RWPE2 (cell line): ENCODE measurements around the gene PHETA2.
"Not testable (repeated sequence)": the region's sequence is repeated elsewhere in the genome, so short reads cannot be mapped to it uniquely, and the experiment has no call there.

Experiments used
- ATAC-seq: fragments of 200-7000 bp; cut with Tn5 transposase; 3 replicates; pipeline ENCODE4 v1.9.1; 2021; ENCODE audit warnings: low read depth
- DNase-seq: peaks from one replicate; pipeline ENCODE4 v3.0.0-alpha.2; 2020; ENCODE audit warnings: low spot score
- H3K27ac ChIP-seq: fragments of 450-650 bp; 2 replicates; pipeline ENCODE4 v1.5.1; 2017; ENCODE audit warnings: mild to moderate bottlenecking; ENCODE audit not compliant: poor library complexity, severe bottlenecking
- H3K27me3 ChIP-seq: fragments of 250-450 bp; sonication (Bioruptor Pico); 2 replicates; pipeline ENCODE4 v1.5.1; 2021; ENCODE audit warnings: mild to moderate bottlenecking, moderate library complexity; ENCODE audit not compliant: insufficient read depth, poor library complexity, severe bottlenecking
- H3K36me3 ChIP-seq: fragments of 250-450 bp; sonication (Bioruptor Pico); 2 replicates; pipeline ENCODE4 v1.5.1; 2020; ENCODE audit warnings: low read depth, mild to moderate bottlenecking, moderate library complexity
- H3K4me1 ChIP-seq: fragments of 250-450 bp; sonication (Bioruptor Pico); 2 replicates; pipeline ENCODE4 v1.5.1; 2021; ENCODE audit warnings: mild to moderate bottlenecking, moderate library complexity; ENCODE audit not compliant: insufficient read depth, poor library complexity, severe bottlenecking
- H3K4me3 ChIP-seq: fragments of 250-450 bp; sonication (Bioruptor Pico); 2 replicates; pipeline ENCODE4 v1.5.1; 2021; ENCODE audit warnings: mild to moderate bottlenecking, moderate library complexity; ENCODE audit not compliant: severe bottlenecking
- H3K9me3 ChIP-seq: fragments of 250-450 bp; sonication (Bioruptor Pico); 2 replicates; pipeline ENCODE4 v1.5.1; 2021; ENCODE audit warnings: mild to moderate bottlenecking, moderate library complexity; ENCODE audit not compliant: severe bottlenecking
- TF ChIP-seq, protein P1 (sequence below): fragments of 450-650 bp; IDR thresholded peaks from one replicate; pipeline ENCODE4 v1.5.1; 2017; ENCODE audit warnings: mild to moderate bottlenecking, moderate library complexity; ENCODE audit not compliant: poor library complexity, severe bottlenecking

PHETA2 gene

DNA sequence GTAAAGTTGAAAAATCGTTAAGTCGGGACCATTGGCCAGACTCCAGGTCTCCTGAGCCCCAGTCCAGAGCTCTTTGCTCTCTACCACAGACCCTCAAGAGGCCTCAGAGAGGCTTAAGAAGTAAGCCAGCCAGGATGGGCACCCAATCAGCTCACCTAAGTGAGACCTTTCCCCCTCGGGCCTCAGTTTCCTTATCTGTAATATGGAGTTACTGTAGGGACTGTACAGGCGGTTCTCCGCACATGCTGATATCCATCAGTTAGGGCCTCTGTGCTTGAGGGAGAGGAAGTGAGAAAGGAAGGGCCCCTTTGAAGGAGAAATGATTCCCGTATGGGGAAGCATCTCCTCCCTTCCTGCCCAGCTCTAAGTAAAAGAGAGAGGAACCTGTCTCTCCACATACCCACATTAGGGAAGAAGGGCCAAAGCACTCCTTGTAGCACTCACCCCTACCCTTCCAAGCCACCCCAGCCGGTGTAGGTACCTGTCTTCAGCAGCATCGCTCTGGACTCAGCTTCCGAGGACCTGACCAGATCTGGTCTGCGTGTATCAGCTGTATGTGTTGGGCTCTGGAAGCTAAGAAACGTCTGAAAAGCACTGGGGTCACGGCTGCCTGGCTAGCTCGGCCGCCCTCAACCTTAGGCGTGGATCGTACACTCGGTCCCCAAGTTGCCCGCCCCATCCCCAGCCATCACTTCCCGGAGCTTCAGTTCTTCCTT, 4.1 kb upstream of the PHETA2 start:
- peaks cover 5% of the 10 kb centered on the region for H3K4me1 ChIP-seq
- DNase-seq (no peak), ATAC-seq (peak; percentile 22)
- no peaks in the 10 kb centered on the region for H3K27me3 ChIP-seq
- H3K9me3 ChIP-seq: no peaks in the 10 kb centered on the region
- H3K4me3 ChIP-seq: peak overlapping the region; percentile 57
- peaks cover 3% of the 10 kb centered on the region for H3K36me3 ChIP-seq
- H3K27ac ChIP-seq: peak overlapping the region; percentile 39
- TF ChIP-seq, protein P1, sequence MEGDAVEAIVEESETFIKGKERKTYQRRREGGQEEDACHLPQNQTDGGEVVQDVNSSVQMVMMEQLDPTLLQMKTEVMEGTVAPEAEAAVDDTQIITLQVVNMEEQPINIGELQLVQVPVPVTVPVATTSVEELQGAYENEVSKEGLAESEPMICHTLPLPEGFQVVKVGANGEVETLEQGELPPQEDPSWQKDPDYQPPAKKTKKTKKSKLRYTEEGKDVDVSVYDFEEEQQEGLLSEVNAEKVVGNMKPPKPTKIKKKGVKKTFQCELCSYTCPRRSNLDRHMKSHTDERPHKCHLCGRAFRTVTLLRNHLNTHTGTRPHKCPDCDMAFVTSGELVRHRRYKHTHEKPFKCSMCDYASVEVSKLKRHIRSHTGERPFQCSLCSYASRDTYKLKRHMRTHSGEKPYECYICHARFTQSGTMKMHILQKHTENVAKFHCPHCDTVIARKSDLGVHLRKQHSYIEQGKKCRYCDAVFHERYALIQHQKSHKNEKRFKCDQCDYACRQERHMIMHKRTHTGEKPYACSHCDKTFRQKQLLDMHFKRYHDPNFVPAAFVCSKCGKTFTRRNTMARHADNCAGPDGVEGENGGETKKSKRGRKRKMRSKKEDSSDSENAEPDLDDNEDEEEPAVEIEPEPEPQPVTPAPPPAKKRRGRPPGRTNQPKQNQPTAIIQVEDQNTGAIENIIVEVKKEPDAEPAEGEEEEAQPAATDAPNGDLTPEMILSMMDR: no peak

DNA sequence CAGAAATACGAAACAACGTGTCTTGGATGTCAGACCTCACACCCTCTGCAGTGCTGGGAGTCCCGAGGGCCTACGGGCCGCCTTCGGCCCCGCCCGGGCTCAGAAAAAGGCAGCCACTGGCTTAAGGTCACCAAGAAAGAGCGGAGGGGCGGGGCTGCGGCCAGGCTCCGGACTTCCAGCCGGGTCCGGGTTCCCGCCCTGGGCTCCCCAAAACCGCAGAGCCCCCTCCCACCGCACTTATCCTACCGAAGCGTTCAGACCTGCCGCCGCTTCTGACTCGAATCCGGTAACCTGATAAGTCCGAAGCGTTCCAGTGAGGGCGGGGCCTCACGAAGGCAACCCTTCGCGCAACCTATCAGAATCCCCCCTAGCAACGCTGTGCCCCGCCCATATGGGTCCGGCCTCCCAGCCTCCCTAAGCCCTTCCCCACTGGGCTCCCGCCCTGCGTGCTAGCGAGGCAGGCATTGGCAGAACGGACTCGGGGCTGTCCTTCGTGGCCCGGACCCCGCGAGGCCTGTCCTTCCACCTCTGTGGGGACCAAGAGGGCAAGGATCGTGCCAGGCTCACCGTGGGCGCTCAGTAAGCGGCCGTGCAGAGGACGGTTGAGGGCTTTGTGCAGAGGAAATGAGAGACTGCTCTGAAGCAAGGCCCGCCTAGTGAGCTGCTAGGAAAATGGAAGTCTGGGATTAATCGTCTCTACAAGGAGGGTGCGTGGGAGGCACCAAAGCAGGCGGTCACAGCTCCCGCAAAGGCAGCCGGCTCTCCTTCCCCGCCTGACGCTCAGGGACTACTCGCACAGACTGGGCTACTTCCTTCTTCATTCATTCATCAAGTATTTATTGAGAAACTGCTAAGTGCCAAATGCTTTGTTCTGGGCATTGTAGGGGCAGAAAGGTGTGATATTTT, 3.3 kb upstream of the PHETA2 start, which contains the start of gene NAGA:
Gene NAGA (minus strand): TSS at position 296 of the 906 bp plus-strand sequence. CDS start 515 bp downstream, outside the sequence.
- DNase-seq (peak; percentile 96), ATAC-seq (peak; percentile 96)
- no peaks in the 10 kb centered on the region for H3K27me3 ChIP-seq
- TF ChIP-seq, protein P1: no peak
- peak within 1 kb of the TSS; percentile 57 for H3K4me3 ChIP-seq
- peaks cover 3% of the 10 kb centered on the region for H3K36me3 ChIP-seq
- H3K27ac ChIP-seq: peak within 1 kb of the TSS; percentile 39
- H3K9me3 ChIP-seq: no peaks in the 10 kb centered on the region
- peaks cover 5% of the 10 kb centered on the region for H3K4me1 ChIP-seq

DNA sequence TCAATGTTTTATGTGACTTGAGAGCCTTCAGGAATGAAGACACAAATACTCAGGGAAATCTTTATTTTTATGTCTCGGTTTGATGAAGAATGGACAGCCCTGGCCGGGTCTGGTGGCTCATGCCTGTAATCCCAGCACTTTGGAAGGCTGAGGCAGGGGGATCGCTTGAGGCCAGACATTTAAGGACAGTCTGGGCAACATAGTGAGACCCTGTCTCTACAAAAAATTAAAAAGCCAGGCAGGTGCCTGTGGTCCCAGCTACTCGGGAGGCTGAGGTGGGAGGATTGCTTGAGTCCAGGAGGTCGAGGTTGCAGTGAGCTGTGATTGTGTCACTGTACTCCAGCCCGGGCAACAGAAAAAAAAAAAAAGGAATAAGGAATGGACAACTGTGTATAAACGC, 2.5 kb upstream of the PHETA2 start:
- H3K9me3 ChIP-seq, DNase-seq, ATAC-seq, H3K4me1 ChIP-seq, H3K27me3 ChIP-seq, H3K36me3 ChIP-seq: not testable (repeated sequence)
- H3K27ac ChIP-seq: peak overlapping the region; percentile 39
- peak overlapping the region; percentile 57 for H3K4me3 ChIP-seq

DNA sequence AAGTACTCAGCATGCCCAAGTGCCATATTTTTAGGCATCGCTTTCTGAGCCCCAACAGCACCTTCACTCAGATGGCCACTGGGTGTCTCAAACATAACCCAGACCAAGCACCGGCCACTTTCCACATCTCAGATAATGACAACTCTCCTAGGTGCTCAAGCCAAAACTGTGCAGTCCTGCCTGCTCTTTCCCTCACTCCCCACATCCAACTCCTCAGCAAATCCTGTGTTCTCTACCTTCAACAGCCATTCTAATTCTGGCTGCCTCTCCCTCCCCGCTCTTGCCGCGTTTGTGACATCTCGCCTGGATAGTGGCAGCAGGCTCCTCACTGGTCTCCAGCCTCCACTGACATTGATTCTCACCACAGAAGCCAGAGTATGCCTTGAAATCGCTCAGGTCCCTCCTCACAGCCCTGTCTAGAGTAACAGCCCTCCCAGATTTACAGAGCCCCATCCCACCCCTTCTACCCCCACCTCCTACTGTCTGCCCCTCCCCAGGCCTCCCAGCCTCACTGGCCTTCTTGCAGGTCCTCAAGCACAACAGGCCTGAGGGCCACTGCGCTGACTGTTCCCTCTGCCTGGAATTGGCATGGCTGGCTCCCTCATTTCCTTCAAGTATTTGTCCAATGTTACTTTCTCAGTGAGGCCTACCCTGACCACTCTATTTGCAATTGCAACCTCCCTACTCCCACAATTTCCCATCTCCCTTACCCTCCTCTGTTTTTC, 1.3 kb upstream of the PHETA2 start:
- TF ChIP-seq, protein P1: no peak
- DNase-seq: no peak
- Histone ChIP-seq H3K4me3 (no peak overlapping the region), H3K4me1 (peaks cover 5% of the 10 kb centered on the region), H3K36me3 (no peaks in the 10 kb centered on the region; the same call in 1 of the 2 replicates), H3K9me3 (no peaks in the 10 kb centered on the region), H3K27ac (no peak overlapping the region), H3K27me3 (no peaks in the 10 kb centered on the region)
- ATAC-seq: no peak

DNA sequence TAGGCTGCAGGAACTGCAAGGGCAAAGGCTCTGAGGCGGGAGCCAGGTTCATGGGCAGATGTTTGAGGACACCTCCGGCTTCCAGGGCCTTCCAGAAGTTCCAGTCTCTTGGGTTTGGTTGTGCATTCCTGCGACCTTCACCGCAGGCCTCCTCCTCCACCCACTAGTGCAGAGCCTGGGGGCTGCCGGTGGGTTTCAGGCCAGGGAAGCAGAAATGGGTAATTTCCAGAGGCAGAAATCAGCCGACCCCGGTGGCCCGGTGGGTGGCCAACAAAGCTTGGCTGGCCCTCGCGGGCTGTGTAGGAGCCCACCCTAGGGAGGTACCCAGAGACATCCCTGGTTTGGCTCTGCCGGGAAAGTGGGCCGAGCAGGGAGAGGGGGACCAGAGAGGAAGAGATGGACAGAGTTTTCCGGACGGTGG, 417 bp upstream of the PHETA2 start:
- peak overlapping the region; percentile 9 for H3K27ac ChIP-seq
- DNase-seq: no peak
- ATAC-seq: no peak
- no peaks in the 10 kb centered on the region for H3K27me3 ChIP-seq
- peak overlapping the region; percentile 36 for H3K4me3 ChIP-seq
- TF ChIP-seq, protein P1: no peak
- no peaks in the 10 kb centered on the region for H3K9me3 ChIP-seq
- H3K36me3 ChIP-seq: no peaks in the 10 kb centered on the region
- peaks cover 5% of the 10 kb centered on the region for H3K4me1 ChIP-seq
